ENCODE measurements around the gene DUSP9.

Gene DUSP9

DNA sequence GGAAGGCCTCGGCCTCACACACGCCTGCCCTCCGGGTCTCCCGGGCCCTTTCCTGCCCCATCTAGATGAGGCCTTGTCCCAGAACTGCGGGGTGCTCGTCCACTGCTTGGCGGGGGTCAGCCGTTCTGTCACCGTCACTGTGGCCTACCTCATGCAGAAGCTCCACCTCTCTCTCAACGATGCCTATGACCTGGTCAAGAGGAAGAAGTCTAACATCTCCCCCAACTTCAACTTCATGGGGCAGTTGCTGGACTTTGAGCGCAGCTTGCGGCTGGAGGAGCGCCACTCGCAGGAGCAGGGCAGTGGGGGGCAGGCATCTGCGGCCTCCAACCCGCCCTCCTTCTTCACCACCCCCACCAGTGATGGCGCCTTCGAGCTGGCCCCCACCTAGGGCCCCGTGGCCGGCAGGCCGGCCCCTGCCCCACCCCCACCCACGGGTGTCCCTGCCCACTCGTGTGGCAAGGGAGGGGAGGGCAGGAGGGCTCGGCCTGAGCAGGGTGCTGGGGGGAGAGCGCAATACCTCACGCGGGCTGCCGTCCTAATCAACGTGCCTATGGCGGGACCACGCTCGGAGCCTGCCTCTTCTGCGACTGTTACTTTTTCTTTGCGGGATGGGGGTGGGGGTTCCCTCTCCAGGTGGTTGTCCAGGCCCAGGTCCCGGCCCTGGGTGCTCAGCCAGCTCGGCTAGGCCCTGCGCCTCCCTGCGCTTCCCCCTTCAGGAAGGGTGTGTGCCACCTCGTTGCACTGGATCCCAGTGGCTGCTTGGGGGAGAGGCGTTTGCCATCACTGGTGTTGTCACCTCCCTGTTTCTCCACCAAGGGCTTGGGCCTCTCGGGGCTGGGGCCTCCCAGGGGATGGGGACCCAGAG lies 3.1 kb downstream of the DUSP9 start:
- TF ChIP-seq CTCF (IDR thresholded peaks at IDR 0.05): no peak

- TF ChIP-seq CTCF (IDR thresholded peaks at IDR 0.05): no peak
These were observed 4.0 kb downstream of the DUSP9 start for GRCh38 chrX:153650959-153651358.

GRCh38 chrX:153651540-153652079 lies 4.6 kb downstream of the DUSP9 start:
- 0 out of 2 replicates have a peak, but pooled peaks have one; percentile 8 for TF ChIP-seq CTCF (IDR thresholded peaks at IDR 0.05)

DNA sequence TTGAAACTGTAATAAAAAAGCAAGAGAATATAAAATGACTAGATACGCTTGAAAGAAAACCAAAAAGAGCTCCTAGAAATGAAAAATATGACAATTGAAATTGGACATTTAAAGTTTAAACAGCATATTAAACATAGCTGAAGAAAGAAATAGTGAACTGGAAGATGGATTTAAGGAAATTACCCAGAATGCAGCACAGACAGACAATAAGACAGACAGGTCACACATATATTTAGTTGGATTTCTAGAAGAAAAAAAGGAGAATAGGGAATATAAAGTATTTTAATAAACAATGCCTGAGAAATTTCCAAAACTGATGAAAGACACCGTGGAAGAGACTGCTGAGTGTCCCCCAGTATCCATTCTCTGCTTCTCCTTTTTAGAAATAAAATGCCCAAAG lies 6.6 kb downstream of the DUSP9 start:
- TF ChIP-seq CTCF (IDR thresholded peaks at IDR 0.05): no peak

DNA sequence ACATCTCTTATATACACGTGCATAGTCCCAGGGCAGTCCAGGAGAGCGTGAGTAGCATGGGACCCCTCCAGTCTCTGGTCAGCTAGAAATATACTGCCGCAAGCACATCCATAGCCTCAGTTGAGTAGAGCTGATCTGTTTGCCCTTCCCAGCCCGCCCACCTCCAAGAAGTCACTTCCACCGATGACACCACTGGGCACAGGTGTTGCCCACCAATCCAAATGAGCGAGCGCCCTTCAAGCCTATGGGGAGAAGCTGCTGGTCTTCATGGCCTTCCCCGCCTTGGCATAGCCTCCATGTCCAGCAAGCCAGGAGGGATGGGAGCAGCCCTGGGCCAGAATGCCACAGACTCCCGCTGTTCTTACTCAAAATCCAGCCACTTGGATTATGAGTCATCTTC lies 10.2 kb downstream of the DUSP9 start:
- TF ChIP-seq CTCF (IDR thresholded peaks at IDR 0.05): no peak

- TF ChIP-seq CTCF (IDR thresholded peaks at IDR 0.05): no peak
These were observed 12.3 kb downstream of the DUSP9 start for GRCh38 chrX:153659268-153659667.

DNA sequence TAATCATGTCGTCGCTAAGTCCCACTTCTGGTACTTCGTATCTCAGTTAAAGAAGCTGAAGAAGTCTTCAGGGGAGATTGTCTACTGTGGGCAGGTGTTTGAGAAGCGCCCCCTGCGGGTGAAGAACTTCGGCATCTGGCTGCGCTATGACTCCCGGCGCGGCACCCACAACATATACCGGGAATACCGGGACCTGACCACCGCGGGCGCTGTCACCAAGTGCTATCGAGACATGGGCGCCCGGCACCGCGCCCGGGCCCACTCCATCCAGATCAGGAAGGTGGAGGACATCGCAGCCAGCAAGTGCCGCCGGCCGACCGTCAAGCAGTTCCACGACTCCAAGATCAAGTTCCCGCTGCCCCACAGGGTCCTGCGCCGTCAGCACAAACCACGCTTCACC lies 15.3 kb downstream of the DUSP9 start:
- TF ChIP-seq CTCF (IDR thresholded peaks at IDR 0.05): peak; percentile 37
